ENCODE measurements around the gene APOC4. TPM values are rescaled to one million over a fixed set of nuclear protein-coding genes. Genes with fewer than 3 reads are reported as not detected.
"Not testable (repeated sequence)": the region's sequence is repeated elsewhere in the genome, so short reads cannot be mapped to it uniquely, and the experiment has no call there.

The APOC4 gene
- total and polyA plus RNA-seq, 12 donors: 0.67 to 4.5 (median 1.3) TPM; not detected in 5

- Histone ChIP-seq H3K27me3 (no peaks in the 10 kb centered on the region), H3K36me3 (replicated peaks in 1 of 2) (no peaks in the 10 kb centered on the region), H3K4me3 (no peak overlapping the region), H3K27ac (peak overlapping the region; percentile 40 to 85 (median 73)), H3K9me3 (replicated peaks in 1 of 3) (no peaks in the 10 kb centered on the region), H3K4me1 (replicated peaks in 1 of 2) (peaks cover 40 to 41% of the 10 kb centered on the region in 2 donors)
- TF ChIP-seq CTCF (IDR thresholded peaks at IDR 0.05) (no peak), POLR2A (IDR thresholded peaks at IDR 0.05) (peak in 1 of 2 donors; percentile 28)
- WGBS, 4 donors: 17 to 20% (median 19%) methylated on average over 8 of the region's 8 CpGs
- DNase-seq: peak; percentile 87 to 98 (median 97)
- intact Hi-C loops (cut with DNase I): no loop called here
These were observed 16.7 kb upstream of the APOC4 start for GRCh38 chr19:44925114-44925891.

- Histone ChIP-seq H3K4me1 (replicated peaks in 1 of 2) (peaks cover 40 to 41% of the 10 kb centered on the region in 2 donors), H3K27ac (peak overlapping the region; percentile 33 to 85 (median 64))
- WGBS, 4 donors: 55 to 85% (median 60%) methylated on average over 8 to 18 of the region's 19 CpGs
- DNase-seq; intact Hi-C loops (cut with DNase I); H3K27me3 ChIP-seq; H3K36me3 ChIP-seq (replicated peaks in 1 of 2); H3K9me3 ChIP-seq (replicated peaks in 1 of 3); H3K4me3 ChIP-seq: not testable (repeated sequence)
These were observed 15.6 kb upstream of the APOC4 start for GRCh38 chr19:44926245-44927077.

GRCh38 chr19:44927746-44928145 is 14.3 kb upstream of the APOC4 start:
- WGBS, 4 donors: 35 to 52% (median 44%) methylated on average over 3 to 5 of the region's 5 CpGs

GRCh38 chr19:44930088-44930487 is 11.9 kb upstream of the APOC4 start:
- no peaks in the 10 kb centered on the region for H3K9me3 ChIP-seq (replicated peaks in 1 of 3)
- H3K27ac ChIP-seq: no peak overlapping the region
- no peak for TF ChIP-seq POLR2A (IDR thresholded peaks at IDR 0.05)
- TF ChIP-seq CTCF (IDR thresholded peaks at IDR 0.05): no peak
- peaks cover 26 to 27% of the 10 kb centered on the region in 2 donors for H3K4me1 ChIP-seq (replicated peaks in 1 of 2)
- DNase-seq: no peak
- WGBS, 4 donors: 85 to 92% (median 89%) methylated on average over 7 of the region's 7 CpGs
- H3K27me3 ChIP-seq: no peaks in the 10 kb centered on the region
- intact Hi-C loops (cut with DNase I): no loop called here
- no peaks in the 10 kb centered on the region for H3K36me3 ChIP-seq (replicated peaks in 1 of 2)
- no peak overlapping the region for H3K4me3 ChIP-seq

More at GRCh38 chr19:44927746-44928145, 14.3 kb upstream of the APOC4 start:
- no peak for DNase-seq
- Histone ChIP-seq H3K4me3 (no peak overlapping the region), H3K4me1 (replicated peaks in 1 of 2) (peaks cover 40 to 41% of the 10 kb centered on the region in 2 donors), H3K27me3 (no peaks in the 10 kb centered on the region), H3K36me3 (replicated peaks in 1 of 2) (no peaks in the 10 kb centered on the region), H3K27ac (peak overlapping the region in 3 of 5 donors; percentile 13 to 85 (median 84)), H3K9me3 (replicated peaks in 1 of 3) (no peaks in the 10 kb centered on the region)
- no peak for TF ChIP-seq CTCF (IDR thresholded peaks at IDR 0.05)
- no peak for TF ChIP-seq POLR2A (IDR thresholded peaks at IDR 0.05)
- intact Hi-C loops (cut with DNase I): no loop called here
